Stimulated activated CD8-positive, alpha-beta memory T cell treated with anti-CD3 and anti-CD28 coated beads, Interleukin-7, amount 100 ng/mL, for 4 hours (primary cell): Measurements from ENCODE around the gene RPL10.

Source experiments
- DNase-seq, 2 donors: peaks; one replicate each; pipeline ENCODE4 v3.0.0-alpha.2; 2020; ENCODE audit warnings: low read depth in 2 of 2

The RPL10 gene

GRCh38 chrX:154430916-154431315 is 32.7 kb downstream of the RPL10 start:
- no peak for DNase-seq

GRCh38 chrX:154431341-154431740 is 33.2 kb downstream of the RPL10 start:
- no peak for DNase-seq

- no peak for DNase-seq
Measured at GRCh38 chrX:154432210-154432609, 34.0 kb downstream of the RPL10 start.

GRCh38 chrX:154433605-154434004 is 35.4 kb downstream of the RPL10 start:
- no peak for DNase-seq

GRCh38 chrX:154434394-154435168 is 36.4 kb downstream of the RPL10 start:
- DNase-seq, result no peak

GRCh38 chrX:154435171-154435733 is 37.1 kb downstream of the RPL10 start:
- no peak for DNase-seq

- DNase-seq, result peak in 1 of 2 donors; percentile 45
Measured at GRCh38 chrX:154436374-154436982, 38.3 kb downstream of the RPL10 start.

GRCh38 chrX:154436983-154437752 is 39.0 kb downstream of the RPL10 start, which contains the start of gene GDI1:
GDI1 (plus strand) TSS chrX:154437154; CDS start chrX:154437255, 101 bp downstream.
- DNase-seq, result peak in 1 of 2 donors; percentile 40

- no peak for DNase-seq
Measured at GRCh38 chrX:154437971-154438893, 40.1 kb downstream of the RPL10 start.

GRCh38 chrX:154439841-154440240 is 41.7 kb downstream of the RPL10 start:
- DNase-seq, result no peak

GRCh38 chrX:154440623-154441357 is 42.6 kb downstream of the RPL10 start:
- DNase-seq, result no peak

- DNase-seq, result no peak
Measured at GRCh38 chrX:154441564-154441963, 43.4 kb downstream of the RPL10 start.

GRCh38 chrX:154441984-154442707 is 44.0 kb downstream of the RPL10 start:
- DNase-seq, result no peak

GRCh38 chrX:154443479-154443910 is 45.3 kb downstream of the RPL10 start:
- DNase-seq, result no peak

GRCh38 chrX:154443992-154444754 is 46.0 kb downstream of the RPL10 start, which contains the start of gene FAM50A:
FAM50A (plus strand) TSS chrX:154444141; CDS start chrX:154444236, 95 bp downstream.
- peak in 1 of 2 donors; percentile 68 for DNase-seq

- no peak for DNase-seq
Measured at GRCh38 chrX:154444755-154445246, 46.6 kb downstream of the RPL10 start.

- no peak for DNase-seq
Measured at GRCh38 chrX:154445776-154446175, 47.6 kb downstream of the RPL10 start.

- no peak for DNase-seq
Measured at GRCh38 chrX:154446430-154446829, 48.3 kb downstream of the RPL10 start.

- no peak for DNase-seq
Measured at GRCh38 chrX:154448484-154448883, 50.3 kb downstream of the RPL10 start.
